ENCODE measurements around the gene FAM53C.

DNA sequence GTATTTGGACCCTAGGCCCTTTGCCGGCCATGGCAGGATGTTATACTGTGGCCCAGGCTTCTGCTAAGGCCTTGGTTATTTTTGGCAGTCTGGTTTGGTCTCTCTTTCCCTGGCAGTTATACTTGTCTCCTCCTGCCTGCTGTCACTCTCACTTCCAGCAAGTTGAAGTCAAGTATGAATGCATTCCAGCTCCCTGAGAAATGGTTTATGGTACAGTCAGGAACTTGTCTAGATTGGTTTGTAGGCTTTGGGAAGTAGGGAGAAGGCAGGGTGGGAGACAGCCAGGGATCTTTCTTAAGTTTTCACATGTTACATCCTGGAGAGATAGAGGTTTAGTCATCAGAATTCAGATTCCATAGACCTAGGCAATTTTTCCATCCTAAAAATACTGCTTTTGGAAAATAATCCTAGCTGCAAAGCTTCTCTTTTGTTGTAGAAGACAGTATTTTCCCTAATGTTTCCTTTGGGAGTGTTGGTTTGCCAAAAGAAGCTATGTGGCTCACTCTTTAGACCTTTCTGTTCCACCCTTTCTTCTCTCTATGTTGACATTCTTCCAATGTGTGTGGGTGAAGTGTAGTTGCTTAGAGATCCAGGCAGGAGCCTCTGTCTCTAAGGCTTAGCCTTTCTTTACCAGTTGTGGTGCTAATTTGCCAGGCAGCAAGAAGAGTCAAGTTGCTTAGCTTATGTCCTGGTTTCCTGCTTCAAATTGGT is 11.9 kb downstream of the FAM53C start:
- no peak for TF ChIP-seq YY1 (IDR thresholded peaks at IDR 0.05; ENCODE audit: insufficient read depth, insufficient read length)
- no peak for TF ChIP-seq SUZ12 (IDR thresholded peaks at IDR 0.05; ENCODE audit: extremely low read depth, insufficient read depth, insufficient read length)
- TF ChIP-seq ZNF274 (IDR thresholded peaks at IDR 0.05; ENCODE audit: low read depth, low read length): no peak

All from NT2/D1 (cell line).